ENCODE data around the gene AFAP1.

Gene AFAP1

DNA sequence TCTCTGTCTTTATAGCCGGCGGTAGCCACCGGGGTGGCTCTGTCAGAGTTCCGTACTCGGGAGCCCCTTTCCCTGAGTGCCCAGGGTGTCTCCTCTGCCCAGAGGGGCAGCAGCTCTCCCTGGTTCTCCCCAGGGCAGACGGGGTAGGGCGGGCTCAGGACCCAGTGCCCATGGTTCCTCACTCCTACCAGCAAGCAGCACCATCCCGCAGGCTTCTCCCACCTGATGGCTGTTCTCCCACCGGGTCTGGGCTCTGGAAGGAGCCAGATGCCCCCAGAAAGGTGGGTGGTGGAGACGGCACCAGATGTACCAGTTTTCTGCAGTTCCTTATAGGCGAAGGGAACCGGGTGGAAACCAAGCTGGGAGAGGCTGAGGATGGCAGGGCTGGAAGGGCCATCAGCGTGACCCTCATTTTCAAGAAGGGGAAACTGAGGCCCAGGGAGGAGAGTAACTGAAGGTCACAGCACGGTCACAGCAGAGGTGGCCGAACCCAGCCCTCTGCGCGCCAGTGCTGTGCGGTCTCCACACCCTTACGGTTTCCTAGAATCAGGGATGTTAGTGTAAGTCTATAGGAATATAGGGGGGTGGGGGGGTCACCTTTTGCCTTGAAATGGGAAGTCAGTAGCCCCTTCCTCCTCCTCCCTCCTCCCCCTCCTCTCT lies 198.7 kb downstream of the AFAP1 start:
- DNase-seq (ENCODE audit: low spot score) (no peak), FAIRE-seq (no peak)

DNA sequence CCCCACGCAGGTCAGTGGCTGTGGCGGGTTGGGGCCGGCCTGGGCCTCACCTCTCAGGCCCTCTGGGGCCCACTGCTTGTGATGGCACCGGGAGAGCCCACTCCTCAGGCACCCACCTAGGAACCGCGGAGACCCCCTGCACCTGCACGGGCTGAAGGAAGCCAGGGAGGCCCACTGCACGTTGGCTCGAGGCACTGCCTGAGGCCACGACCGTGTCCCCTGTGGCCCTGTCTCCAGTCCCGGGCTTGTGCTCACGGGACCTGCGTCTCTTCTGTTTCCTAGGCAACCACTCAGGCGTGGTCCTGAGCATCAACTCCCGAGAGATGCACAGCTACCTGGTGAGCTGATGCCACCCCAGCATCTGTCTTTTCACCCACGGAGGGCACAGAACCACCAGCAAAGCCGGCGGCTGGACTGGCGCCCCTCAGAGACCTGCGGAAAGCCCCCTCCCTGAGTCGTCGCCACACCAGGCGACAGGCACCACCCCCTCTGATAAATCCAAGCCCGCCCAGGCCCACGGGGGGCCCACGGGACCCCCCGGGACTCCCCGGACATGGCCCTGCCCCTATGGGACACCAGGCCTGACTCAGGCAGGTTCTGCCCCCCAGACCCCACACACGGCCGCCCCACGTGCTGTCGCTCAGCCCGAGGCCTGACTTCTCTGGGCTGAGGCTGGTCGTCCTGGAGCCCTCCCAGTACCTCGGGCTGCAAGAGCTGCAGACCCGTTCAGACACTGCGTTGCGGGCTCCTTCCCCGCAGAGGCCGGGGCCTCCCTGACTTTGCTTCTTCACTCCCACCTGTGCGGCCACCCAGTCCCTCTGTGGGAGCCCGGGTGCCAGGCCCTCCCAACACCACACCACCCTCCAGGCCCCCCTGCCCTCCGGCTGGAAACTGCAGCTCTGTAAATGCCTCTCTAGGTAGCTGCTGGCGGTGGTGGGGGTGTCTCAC lies 199.5 kb downstream of the AFAP1 start:
- DNase-seq (ENCODE audit: low spot score), result no peak
- no peak for FAIRE-seq

DNA sequence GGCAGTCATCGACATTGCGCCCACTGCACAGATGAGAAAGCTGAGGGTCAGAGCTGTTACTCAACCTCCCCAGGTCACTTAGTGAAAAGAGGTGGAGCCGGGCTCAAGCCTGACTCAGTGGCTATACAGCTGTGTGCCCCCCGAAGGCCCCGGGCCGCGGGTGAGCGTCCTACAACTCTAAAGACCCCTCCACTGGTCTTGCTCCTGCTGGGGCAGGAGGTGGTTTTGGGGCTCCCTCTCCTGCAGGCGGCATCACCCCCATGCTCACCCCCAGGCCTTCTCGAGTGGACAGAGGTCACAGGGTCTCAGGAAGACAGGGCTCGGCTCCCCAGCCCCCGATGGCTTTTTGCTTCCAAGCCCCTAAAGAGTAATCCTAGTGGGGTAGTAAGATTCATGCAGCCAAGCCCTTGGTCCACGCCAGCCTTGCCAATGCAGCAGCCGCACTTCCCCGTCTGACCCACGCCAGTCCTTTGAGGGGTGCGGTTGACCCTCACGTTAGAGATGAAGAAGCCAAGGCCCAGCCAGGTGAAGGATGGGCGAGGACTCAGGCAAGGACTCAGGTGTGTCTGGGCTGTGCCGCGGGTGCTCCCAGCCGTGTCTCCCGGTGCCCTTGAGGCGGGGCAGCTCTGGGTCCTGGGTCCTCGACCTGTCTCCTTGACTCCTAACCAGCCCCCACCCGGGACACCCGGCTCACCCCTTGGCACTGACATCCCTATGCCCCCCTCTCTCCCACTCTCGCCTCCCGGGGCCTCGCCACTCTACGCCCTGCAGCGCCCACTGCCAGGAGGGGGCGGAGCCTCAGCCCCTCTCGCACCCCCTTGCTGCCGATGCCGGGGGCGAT lies 200.4 kb downstream of the AFAP1 start:
- no peak for FAIRE-seq

DNA sequence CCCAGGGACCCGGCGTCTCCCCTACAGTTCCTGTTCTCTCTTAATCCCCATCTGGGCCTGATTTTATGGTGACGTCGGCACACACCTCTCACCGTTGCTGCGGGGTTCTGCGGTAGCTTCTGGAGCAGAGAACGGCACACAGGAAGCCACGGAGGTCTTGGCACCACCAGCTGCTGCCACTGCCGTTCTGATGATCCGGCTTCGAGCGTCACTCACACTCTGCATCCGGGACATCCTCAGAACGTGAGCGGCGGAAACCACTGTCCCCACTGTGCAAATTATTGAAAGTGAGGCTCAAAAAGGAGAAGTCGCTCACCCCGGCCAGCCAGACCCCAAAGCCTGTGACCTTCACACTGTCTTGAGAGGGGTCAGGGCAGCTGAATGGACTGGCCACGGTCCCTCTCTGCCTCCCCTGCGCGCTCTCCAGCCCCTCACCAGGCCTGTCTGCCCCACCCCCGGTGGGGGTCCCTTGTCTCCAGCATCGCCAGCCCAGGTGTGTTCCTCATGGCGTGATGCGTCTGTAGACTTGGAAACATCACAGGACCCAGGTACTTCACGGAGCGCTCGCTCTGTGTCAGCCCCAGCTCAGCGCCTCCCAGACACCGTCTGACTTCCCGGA lies 201.1 kb downstream of the AFAP1 start:
- DNase-seq (ENCODE audit: low spot score) (no peak), FAIRE-seq (no peak)

More for the DNA sequence above, 200.4 kb downstream of the AFAP1 start:
- no peak for DNase-seq (ENCODE audit: low spot score)

DNA sequence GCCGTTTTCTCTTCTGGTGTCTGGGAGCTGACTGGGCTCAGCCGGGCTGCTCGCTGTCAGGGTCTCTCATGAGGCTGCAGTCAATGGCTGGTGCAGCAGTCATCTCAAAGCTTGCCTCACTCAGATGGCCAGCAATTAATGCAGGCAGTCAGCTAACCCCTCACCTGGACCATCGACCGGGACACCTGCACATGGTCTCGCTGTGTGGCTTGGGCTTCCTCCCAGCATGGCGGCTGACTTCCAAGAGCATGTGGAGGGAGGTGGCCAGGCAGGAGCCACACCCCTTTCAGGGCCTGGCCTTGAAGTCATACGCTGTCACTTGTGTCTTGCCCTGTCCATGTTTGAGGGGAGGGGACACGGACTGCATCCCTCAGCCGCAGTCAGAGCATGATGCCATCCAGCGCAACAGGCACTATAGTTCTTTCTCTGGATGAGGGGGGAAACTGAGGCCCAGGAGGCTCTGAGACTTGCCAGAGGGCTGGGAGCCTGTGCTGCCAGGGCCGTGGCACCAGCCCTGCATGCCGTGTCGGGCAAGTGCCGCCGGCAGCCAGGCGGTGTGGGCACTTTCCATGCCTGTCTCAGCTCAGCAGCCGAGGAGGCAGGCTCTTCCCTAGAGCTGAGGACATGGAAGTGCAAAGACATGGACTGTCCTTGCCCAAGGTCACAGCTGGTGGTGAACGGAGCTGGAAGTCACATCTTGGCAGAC lies 201.8 kb downstream of the AFAP1 start:
- DNase-seq (ENCODE audit: low spot score), result no peak
- FAIRE-seq, result no peak

DNA sequence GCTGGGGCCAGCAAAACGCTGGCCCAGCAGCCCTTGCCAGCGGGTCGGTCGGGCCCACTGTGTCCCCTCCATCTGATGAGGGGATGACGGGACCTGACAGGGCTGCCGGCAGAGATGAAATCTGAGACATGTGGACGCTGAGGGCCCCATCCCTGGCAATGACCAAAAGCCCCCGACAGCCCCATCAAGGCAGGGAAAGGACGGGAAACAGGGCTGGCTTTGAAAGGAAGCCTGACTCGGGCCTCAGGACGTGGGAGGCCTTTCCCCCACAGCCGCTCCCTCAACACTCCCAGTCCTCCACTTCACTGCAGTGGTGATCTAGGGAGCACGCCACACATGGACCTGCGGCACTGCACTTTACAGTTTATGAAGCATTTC lies 202.4 kb downstream of the AFAP1 start:
- DNase-seq (ENCODE audit: low spot score), result no peak
- FAIRE-seq, result no peak

DNA sequence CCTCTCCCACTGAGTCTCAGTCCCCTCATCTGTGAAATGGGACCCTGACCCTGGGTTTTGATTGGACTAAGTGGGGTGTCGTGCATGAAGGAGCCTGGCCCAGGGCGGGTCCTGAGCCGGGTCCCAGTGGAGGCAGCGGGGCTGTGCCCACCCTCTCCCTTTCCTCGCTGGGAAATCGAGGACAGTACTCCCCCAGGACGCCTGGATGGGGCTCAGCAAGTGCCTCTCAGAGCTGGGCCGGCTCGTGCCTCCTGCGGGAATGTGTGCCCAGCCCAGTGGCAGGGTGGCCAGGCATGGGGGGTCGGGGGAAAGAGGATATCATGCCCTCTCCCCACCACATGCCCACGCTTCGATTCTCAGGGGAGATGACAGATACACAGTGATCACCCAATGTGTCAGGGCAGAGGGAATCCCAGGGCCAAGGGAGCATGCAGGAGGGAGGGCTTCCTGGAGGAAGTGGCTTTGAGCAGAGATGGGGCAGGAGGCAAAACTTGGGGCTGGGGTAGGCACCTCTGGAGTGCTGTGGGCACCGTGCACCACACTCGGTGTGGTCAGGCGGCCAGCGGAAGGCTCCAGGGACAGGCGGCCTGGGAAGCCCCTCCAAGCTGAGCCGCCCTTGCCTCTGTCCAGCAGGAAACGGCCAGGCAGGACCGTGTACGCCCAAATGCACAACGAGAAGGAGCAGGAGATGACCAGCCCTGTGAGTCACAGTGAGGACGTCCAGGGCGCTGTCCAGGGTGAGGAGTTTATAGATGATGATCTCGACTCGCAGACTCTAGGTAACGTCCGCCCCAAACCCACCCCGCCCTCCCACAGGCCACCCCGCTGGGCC lies 203.0 kb downstream of the AFAP1 start:
- FAIRE-seq, result no peak
- no peak for DNase-seq (ENCODE audit: low spot score)

DNA sequence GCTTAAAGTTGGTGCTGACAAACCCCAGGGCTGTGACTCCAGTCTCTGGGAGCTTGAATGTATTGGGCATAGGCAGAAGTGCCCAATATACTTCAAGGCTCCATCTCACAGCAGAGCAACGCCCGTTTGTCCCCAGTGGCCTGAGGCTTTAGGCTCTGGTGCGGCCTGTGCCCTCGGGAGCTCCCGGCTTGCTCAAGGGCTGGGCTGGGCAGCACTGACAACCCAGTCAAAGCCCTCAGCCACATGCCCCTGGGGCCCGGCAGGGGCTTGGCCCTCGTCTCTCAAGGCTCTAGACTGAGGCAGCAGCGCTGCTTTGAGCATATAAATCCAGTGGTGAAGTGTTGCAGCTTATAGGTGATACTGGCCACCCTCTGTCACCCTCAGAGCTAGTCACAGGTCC lies 203.7 kb downstream of the AFAP1 start:
- FAIRE-seq, result no peak
- no peak for DNase-seq (ENCODE audit: low spot score)

DNA sequence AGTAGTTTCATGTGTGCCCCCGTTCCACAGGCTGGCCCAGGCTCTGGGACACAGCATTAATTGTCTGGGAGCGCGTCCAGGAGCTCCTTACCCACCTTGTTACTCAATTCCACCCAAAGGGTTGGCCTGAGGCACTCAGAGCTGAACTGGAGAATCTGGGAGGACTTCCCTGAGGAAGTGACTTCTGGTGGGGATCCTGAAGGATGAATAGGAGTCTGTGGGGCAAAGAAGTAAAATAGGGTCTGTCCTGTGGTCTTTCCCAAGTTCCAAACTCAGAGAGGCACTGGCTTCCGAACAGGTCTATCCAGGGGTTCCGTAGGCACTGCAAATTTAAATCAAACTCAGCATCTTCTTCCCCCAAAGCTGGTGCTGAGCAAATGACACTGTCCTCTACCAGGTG lies 204.3 kb downstream of the AFAP1 start:
- DNase-seq (ENCODE audit: low spot score), result no peak
- FAIRE-seq, result no peak

DNA sequence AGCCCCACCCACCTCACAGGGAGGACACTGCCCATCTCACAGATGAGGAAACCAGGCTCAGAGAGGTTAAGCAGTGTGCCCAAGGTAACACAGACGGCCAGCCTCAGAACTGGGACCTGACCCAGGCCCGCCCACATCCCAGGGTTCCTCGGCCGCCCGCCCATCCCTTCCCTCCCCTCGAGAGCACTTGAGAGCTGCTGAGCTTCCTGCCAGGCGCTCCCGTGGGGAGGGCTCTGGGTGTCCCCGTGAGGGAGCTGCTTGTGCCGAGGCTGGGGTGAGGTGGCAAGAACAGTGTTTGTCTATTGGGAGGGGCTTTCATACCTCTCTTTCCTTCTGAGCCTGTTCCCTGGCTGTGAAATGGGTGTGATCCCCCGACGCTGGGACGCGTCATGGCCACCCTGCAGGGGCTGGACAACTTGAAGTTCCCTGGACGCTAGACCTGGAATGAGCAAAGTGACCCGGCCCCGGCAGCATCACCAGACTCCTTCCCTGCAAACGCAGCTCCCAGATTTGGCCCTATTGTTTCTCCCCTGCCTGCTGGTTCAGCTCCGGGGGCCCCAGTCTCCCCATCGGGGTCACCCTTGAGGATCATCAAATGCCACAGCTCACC lies 204.9 kb downstream of the AFAP1 start:
- no peak for FAIRE-seq

DNA sequence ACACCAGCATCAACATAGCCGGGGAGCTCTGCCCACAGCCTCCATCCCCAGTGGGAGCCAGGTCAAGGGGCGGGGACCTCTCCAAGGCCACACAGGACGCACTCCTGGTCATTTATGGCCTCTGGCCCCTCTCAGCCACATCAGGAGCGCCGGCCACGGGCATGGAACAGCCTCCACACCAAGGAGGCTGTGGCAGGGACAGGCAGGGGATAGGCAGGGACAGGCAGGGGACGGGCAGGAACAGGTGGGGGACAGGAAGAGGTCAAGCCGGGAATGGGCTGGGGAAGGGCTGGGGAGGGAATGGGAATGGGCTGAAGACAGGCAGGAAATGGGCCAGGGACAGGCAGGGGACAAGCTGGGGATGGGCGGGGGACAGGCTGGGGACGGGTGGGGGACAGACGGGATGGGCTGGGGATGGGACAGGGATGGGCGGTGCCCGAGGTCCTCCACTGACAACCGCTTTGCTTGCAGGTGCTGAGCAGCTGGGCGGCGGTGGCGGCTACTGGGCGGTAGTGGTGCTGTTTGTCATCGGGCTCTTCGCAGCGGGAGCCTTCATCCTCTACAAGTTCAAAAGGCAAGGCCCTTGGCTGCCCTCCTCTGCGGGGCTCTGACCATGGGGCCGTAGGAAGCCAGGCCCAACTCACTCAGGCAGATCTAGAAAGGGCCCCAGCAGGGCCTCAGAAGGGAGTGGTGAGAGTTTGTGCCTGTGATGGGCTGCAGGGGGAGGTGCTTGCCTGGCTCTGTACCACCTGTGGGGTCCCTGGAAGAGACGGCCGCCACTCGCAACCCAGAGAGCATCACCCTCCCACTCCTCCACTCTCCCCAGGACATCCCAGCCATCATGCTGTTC lies 205.6 kb downstream of the AFAP1 start:
- no peak for FAIRE-seq

More for the DNA sequence above, 204.9 kb downstream of the AFAP1 start:
- DNase-seq (ENCODE audit: low spot score), result no peak

DNA sequence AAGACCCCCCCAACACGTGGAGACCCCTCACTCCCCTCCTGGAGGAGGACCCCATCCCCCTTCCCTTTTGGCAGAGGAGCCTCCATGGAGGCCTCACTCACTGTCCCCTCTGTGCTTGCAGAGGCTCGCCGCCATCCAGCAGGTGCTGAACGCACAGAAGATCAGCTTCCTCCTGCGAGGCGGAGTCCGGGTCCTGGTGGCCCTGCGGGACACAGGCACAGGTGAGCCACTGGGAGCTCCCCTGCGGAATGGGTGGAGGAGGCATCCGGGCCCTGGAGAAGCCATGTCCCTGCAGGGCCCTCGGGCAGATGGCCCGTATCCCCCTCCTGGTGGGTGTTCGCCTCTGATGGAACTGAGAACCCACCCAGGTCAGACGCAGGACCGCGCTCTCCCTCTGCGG lies 206.5 kb downstream of the AFAP1 start:
- no peak for DNase-seq (ENCODE audit: low spot score)
- no peak for FAIRE-seq

More for the DNA sequence above, 205.6 kb downstream of the AFAP1 start:
- no peak for DNase-seq (ENCODE audit: low spot score)

DNA sequence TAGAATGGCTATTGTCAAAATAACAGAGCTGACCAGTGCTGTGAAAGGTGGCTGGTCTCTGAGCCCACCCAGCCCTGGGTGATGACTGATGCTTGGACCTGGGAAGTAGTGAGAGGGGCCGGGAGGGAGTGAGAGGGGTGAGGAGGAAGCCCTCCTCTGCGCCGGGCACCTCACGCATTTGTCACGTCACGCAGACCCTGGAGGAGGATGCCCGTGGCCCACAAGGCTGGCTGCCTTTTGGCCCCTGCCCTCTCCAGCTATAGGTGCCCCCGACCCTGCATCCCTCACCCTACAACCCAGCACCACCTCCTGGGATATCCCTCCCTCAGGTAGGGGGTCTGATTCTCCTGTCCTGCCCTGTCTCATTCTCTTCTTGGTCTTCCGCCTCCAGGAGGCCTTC lies 207.4 kb downstream of the AFAP1 start:
- DNase-seq (ENCODE audit: low spot score) (no peak), FAIRE-seq (no peak)

DNA sequence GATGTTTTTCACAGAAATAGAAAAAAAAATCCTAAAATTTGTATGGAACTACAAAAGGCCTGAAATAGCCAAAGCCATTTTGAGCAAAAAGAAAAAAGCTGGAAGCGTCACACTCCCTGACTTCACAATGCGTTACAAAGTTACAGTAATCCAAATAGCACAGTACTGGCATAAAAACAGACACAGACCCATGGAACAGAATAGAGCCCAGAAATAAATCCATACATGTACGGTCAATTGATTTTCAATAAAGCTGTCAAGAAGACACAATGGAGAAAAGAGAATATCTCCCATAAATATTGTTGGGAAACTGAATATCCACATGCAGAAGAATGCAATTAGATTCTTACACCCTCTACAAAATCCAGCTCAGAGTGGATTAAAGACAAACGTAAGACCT lies 208.2 kb downstream of the AFAP1 start:
- FAIRE-seq (no peak), DNase-seq (ENCODE audit: low spot score) (no peak)

DNA sequence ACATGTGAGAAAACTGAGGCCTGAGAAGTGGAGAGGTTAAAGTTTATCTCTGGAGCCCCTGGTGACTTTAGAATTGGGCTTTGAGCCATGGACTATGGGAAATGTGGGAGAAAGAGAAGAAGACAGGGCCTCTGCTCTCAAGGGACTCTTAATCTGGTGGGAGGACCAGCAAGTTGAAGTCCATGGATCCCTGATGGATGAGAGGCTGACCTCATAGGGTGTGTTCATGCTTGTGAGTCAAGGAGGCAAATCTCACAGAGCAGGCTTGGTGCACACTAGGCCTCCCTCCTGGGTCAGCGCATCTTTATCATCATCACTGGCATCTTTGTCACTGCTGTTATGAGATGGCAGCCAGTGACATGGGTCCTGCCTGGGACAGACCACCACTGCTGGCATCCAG lies 211.9 kb downstream of the AFAP1 start:
- no peak for FAIRE-seq
- no peak for DNase-seq (ENCODE audit: low spot score)

DNA sequence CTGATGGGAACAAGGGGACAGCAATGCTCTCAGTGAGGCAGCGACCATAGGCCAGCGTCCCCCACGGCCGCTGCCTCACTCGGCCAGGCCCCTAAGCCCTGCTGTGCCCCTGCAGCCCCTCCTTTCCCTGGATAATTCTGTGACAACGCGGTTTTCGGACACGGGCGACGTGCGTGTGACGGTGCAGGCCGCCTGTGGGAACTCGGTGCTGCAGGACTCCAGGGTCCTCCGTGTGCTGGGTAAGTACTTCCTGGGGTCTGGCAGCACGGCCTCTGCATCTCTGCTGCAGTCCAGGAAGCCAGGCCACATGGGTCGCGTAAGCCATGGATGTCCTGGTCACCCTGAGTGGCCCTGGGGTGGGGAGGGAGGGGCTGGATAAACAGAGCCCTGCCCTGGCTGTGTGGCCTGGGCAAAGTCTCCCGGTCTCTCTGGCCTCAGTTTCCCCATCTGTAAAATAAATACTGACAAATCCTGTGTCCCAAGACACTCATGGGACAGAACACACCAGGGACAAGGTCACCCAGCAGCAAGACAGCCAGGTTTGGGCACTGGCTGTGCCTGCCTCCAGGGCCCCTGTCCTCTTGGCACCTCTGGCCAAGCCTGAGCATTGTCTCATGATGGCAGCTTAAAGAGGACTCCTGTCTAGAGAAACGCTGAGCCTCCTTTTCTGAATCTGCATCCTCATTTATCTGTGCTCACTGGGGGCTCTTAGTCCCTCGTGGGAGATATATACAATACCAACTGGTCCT lies 212.8 kb downstream of the AFAP1 start:
- FAIRE-seq, result no peak
- no peak for DNase-seq (ENCODE audit: low spot score)

DNA sequence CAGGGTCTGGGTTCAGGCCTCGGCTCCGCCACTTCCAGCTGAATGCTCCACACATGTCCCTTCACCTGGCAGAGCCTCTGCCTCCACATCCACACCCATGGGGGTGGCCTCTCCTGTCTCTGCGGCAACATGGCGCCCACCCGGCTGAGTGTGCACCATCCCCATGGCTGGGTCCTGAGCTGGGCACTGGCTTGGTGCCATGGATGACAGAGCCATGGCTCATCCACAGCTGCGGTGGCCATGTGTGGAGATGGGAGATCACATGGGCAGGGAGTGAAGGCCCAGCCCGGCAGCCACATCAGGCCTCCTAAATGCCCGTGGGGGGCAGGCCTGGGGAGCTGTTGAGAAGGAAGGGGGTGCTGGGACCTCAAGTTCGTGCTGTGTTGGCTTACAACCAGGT lies 213.7 kb downstream of the AFAP1 start:
- peak; percentile 49 for DNase-seq (ENCODE audit: low spot score)

DNA sequence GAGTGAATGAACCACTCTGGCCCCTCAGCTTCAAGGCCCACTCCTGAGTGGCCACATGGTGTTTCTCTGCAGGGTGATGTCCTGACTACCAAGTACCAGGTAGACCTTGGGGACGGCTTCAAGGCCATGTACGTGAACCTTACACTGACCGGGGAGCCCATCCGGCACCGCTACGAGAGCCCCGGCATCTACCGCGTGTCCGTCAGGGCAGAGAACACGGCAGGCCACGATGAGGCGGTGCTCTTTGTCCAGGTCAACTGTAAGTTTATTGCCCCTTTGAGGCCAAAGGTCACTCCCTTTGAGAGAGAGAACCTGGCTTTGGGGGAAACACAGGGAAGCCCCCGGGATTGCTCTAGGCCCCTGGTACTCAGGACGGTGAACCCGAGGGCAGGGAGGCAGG lies 216.0 kb downstream of the AFAP1 start:
- FAIRE-seq, result no peak
- DNase-seq (ENCODE audit: low spot score), result no peak

More for the DNA sequence above, 213.7 kb downstream of the AFAP1 start:
- FAIRE-seq, result no peak
